Aorta (tissue), 5 donors: Measurements from ENCODE around the gene RNF166. TPM values are rescaled to one million over a fixed set of nuclear protein-coding genes. Genes with fewer than 3 reads are reported as not detected.

Experiments
- ATAC-seq: fragments of 200-7000 bp; cut with Tn5 transposase; one replicate; pipeline ENCODE4 v1.9.1; 2022; ENCODE audit warnings: moderate library complexity; ENCODE audit not compliant: low FRiP score
- DNase-seq, 2 donors: peaks; one replicate each; pipeline ENCODE4 v3.0.0-alpha.2; 2020
- H3K27ac ChIP-seq, 2 donors: one replicate each; pipeline ENCODE4 v1.5.1; 2013; ENCODE audit warnings: low read length in 2 of 2, mild to moderate bottlenecking in 2 of 2, moderate library complexity in 2 of 2, control low read depth in 1 of 2, inconsistent platforms in 1 of 2, low read depth in 1 of 2
- H3K27me3 ChIP-seq, 2 donors: one replicate each; pipeline ENCODE4 v1.6.1; 2013; ENCODE audit warnings: control low read depth in 1 of 2, low read length in 1 of 2, mild to moderate bottlenecking in 1 of 2, moderate library complexity in 1 of 2; ENCODE audit not compliant: insufficient read depth in 2 of 2, control insufficient read depth in 1 of 2
- H3K36me3 ChIP-seq, 2 donors: one replicate each; pipeline ENCODE4 v1.6.1; 2013; ENCODE audit warnings: control low read depth in 1 of 2, low read length in 1 of 2, mild to moderate bottlenecking in 1 of 2; ENCODE audit not compliant: insufficient read depth in 2 of 2, control insufficient read depth in 1 of 2
- H3K4me1 ChIP-seq, 2 donors: one replicate each; pipeline ENCODE4 v1.6.1; 2013; ENCODE audit warnings: low read length in 2 of 2, control low read depth in 1 of 2, mild to moderate bottlenecking in 1 of 2, moderate library complexity in 1 of 2; ENCODE audit not compliant: insufficient read depth in 2 of 2, control insufficient read depth in 1 of 2
- H3K4me3 ChIP-seq, 2 donors: one replicate each; pipeline ENCODE4 v1.5.1; 2013; ENCODE audit warnings: low read length in 2 of 2, control low read depth in 1 of 2, mild to moderate bottlenecking in 1 of 2
- H3K9me3 ChIP-seq: one replicate; pipeline ENCODE4 v1.6.1; 2013; ENCODE audit warnings: mild to moderate bottlenecking, low read length; ENCODE audit not compliant: control insufficient read depth
- WGBS, 2 donors: extraction: QIAGEN DNeasy Blood & Tissue Kit; methylation state at CpG; one replicate each; pipeline ENCODE4 v1.1.7; 2013; 5-methylcytosine and 5-hydroxymethylcytosine counted together
- intact Hi-C, 2 donors: fragments of 100-400 bp; cut with DNase I; formaldehyde crosslinking; loops; one replicate each; pipeline versions ENCODE4 v1.14.2 to v1.15.0; 2022
- polyA plus RNA-seq, 2 donors: library from polyadenylated mRNA; stranded (reverse); fragments of 200-250 nt; gene quantifications; one replicate each; pipeline ENCODE4 v1.2.3, GENCODE V29; 2013
- total RNA-seq, 2 donors: library from RNA; stranded (reverse); fragmentation: NEBNext Ultra II Directional; extraction: Animal tissue kit (Norgen Biotek cat#: 25700); gene quantifications; one replicate each; pipeline ENCODE4 v1.2.1, GENCODE V29; 2021
- donor health status: healthy with polysubstance abuse.
- donor health status: Bipolar disorder and iron deficiency.
- donor health status: DM: no; HTN: no; CAD: no.
- donor health status: DM: no; HTN: no; CAD: no.
- donor health status: DM: yes; HTN: yes; CAD: no.

Gene RNF166
- total and polyA plus RNA-seq, 4 donors: 16.2 to 39.4 (median 22.7) TPM

GRCh38 chr16:88680554-88681083 lies 25.6 kb downstream of the RNF166 start:
- ATAC-seq: no peak
- no peak for DNase-seq
- WGBS, 2 donors: 84 to 85% methylated on average over 5 of the region's 5 CpGs
- intact Hi-C loops: no loop called here
- Histone ChIP-seq H3K36me3 (no peaks in the 10 kb centered on the region), H3K4me3 (no peak overlapping the region), H3K27me3 (no peaks in the 10 kb centered on the region), H3K9me3 (no peaks in the 10 kb centered on the region), H3K4me1 (no peaks in the 10 kb centered on the region), H3K27ac (no peak overlapping the region)

- intact Hi-C loops: no loop called here
- H3K27me3 ChIP-seq: no peaks in the 10 kb centered on the region
- no peaks in the 10 kb centered on the region for H3K36me3 ChIP-seq
- ATAC-seq: no peak
- WGBS, 2 donors: 52 to 60% methylated on average over 32 of the region's 32 CpGs
- no peaks in the 10 kb centered on the region for H3K4me1 ChIP-seq
- H3K27ac ChIP-seq: no peak overlapping the region
- H3K9me3 ChIP-seq: no peaks in the 10 kb centered on the region
- peak in 1 of 2 donors; percentile 73 for DNase-seq
- no peak overlapping the region for H3K4me3 ChIP-seq
Measured at GRCh38 chr16:88678224-88678979, 27.8 kb downstream of the RNF166 start.

- WGBS, 2 donors: 65 to 71% methylated on average over 13 of the region's 13 CpGs
- H3K4me1 ChIP-seq: no peaks in the 10 kb centered on the region
- no peak overlapping the region for H3K27ac ChIP-seq
- no peak overlapping the region for H3K4me3 ChIP-seq
- H3K27me3 ChIP-seq: no peaks in the 10 kb centered on the region
- no peaks in the 10 kb centered on the region for H3K36me3 ChIP-seq
- no peak for DNase-seq
- no peak for ATAC-seq
- H3K9me3 ChIP-seq: no peaks in the 10 kb centered on the region
- intact Hi-C loops: no loop called here
Measured at GRCh38 chr16:88677721-88678120, 28.5 kb downstream of the RNF166 start.

GRCh38 chr16:88676502-88677242 lies 29.5 kb downstream of the RNF166 start:
- no peaks in the 10 kb centered on the region for H3K27me3 ChIP-seq
- no peak overlapping the region for H3K4me3 ChIP-seq
- intact Hi-C loops: no loop called here
- no peaks in the 10 kb centered on the region for H3K36me3 ChIP-seq
- H3K27ac ChIP-seq: no peak overlapping the region
- DNase-seq (peak in 1 of 2 donors; percentile 73), ATAC-seq (no peak)
- no peaks in the 10 kb centered on the region for H3K9me3 ChIP-seq
- H3K4me1 ChIP-seq: no peaks in the 10 kb centered on the region
- 89 to 90% methylated on average over 22 of the region's 22 CpGs for WGBS, 2 donors

GRCh38 chr16:88673716-88674379 lies 32.4 kb downstream of the RNF166 start:
- Histone ChIP-seq H3K9me3 (no peaks in the 10 kb centered on the region), H3K27ac (no peak overlapping the region), H3K4me1 (no peaks in the 10 kb centered on the region), H3K4me3 (no peak overlapping the region), H3K27me3 (no peaks in the 10 kb centered on the region), H3K36me3 (no peaks in the 10 kb centered on the region)
- intact Hi-C loops: no loop called here
- no peak for ATAC-seq
- WGBS, 2 donors: 88 to 89% methylated on average over 19 of the region's 19 CpGs
- DNase-seq: no peak

GRCh38 chr16:88672776-88673175 lies 33.4 kb downstream of the RNF166 start:
- no peak for ATAC-seq
- no peaks in the 10 kb centered on the region for H3K27me3 ChIP-seq
- DNase-seq: no peak
- no peaks in the 10 kb centered on the region for H3K4me1 ChIP-seq
- intact Hi-C loops: no loop called here
- 57 to 71% methylated on average over 11 of the region's 11 CpGs for WGBS, 2 donors
- no peaks in the 10 kb centered on the region for H3K9me3 ChIP-seq
- H3K27ac ChIP-seq: no peak overlapping the region
- H3K36me3 ChIP-seq: no peaks in the 10 kb centered on the region
- H3K4me3 ChIP-seq: no peak overlapping the region

- H3K27me3 ChIP-seq: no peaks in the 10 kb centered on the region
- intact Hi-C loops: no loop called here
- no peak for DNase-seq
- H3K9me3 ChIP-seq: no peaks in the 10 kb centered on the region
- no peaks in the 10 kb centered on the region for H3K4me1 ChIP-seq
- no peak overlapping the region for H3K27ac ChIP-seq
- no peaks in the 10 kb centered on the region for H3K36me3 ChIP-seq
- H3K4me3 ChIP-seq: no peak overlapping the region
- WGBS, 2 donors: 90% methylated on average over 23 of the region's 23 CpGs
- no peak for ATAC-seq
Measured at GRCh38 chr16:88671806-88672205, 34.4 kb downstream of the RNF166 start.

GRCh38 chr16:88669980-88670379 lies 36.2 kb downstream of the RNF166 start:
- no peaks in the 10 kb centered on the region for H3K36me3 ChIP-seq
- no peak overlapping the region for H3K4me3 ChIP-seq
- no peaks in the 10 kb centered on the region for H3K4me1 ChIP-seq
- intact Hi-C loops: no loop called here
- ATAC-seq (no peak), DNase-seq (no peak)
- H3K9me3 ChIP-seq: no peaks in the 10 kb centered on the region
- WGBS, 2 donors: 73 to 74% methylated on average over 10 of the region's 10 CpGs
- no peak overlapping the region for H3K27ac ChIP-seq
- H3K27me3 ChIP-seq: no peaks in the 10 kb centered on the region
